Measurements from ENCODE around the gene PHF23. TPM values are rescaled to one million over a fixed set of nuclear protein-coding genes. Genes with fewer than 3 reads are reported as not detected.

The PHF23 gene
- polyA plus RNA-seq, 1 experiment, result 72.8 TPM

DNA sequence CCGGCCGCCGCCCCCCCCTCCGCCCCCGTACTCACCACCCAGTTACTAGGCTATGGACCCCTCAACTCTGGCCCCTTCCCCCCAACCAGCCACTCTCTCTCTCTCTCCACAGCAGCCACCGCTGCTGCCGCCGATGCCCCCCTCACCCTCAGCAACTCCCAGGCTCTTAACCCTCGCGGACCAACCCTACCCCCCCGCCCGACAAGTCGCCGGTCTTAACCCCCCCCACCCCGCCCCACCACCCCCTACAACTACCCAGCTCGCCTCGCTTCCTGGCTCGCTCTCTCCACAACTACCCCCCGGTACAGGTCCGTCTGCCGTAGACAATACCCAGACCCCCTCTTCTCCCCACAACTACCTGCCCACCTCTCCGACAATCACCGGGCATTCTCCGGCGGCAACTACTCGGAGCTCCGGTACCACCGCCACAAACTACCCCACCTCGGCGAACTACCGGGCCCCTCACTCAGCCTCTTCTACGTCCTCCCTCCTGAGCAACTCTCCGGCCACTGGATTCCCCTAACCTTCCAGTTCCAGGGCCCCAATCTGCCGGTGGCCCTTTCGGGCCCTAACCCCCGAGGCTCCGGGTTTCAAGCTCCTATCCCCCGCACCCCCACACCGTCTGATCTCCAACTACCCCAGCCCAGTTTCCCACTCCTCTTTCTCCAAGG, 702 bp downstream of the PHF23 start:
- CTCF ChIA-PET, result interaction anchor here (0.7 to 3.6 kb wide), 5 partner anchors 18 to 322 kb away, joined by 3 to 19 read pairs (median 3); no protein-coding TSS in a partner anchor
- Histone ChIP-seq H3K36me3 (ENCODE audit: control insufficient read depth, insufficient read depth, low read length) (peaks cover 15% of the 10 kb centered on the region), H3K4me3 (ENCODE audit: low read depth, low read length) (peak overlapping the region; percentile 97), H3K27me3 (ENCODE audit: control insufficient read depth, insufficient read depth, low read length) (no peaks in the 10 kb centered on the region)
- TF ChIP-seq CTCF (IDR thresholded peaks at IDR 0.05; ENCODE audit: insufficient read depth, low read depth, low read length), result no peak
- DNase-seq (ENCODE audit: low read depth), result no peak
- POLR2A ChIA-PET, result interaction anchor here (0.6 to 1.0 kb wide), 5 partner anchors 17 to 1835 kb away, joined by 3 to 14 read pairs (median 3); no protein-coding TSS in a partner anchor

DNA sequence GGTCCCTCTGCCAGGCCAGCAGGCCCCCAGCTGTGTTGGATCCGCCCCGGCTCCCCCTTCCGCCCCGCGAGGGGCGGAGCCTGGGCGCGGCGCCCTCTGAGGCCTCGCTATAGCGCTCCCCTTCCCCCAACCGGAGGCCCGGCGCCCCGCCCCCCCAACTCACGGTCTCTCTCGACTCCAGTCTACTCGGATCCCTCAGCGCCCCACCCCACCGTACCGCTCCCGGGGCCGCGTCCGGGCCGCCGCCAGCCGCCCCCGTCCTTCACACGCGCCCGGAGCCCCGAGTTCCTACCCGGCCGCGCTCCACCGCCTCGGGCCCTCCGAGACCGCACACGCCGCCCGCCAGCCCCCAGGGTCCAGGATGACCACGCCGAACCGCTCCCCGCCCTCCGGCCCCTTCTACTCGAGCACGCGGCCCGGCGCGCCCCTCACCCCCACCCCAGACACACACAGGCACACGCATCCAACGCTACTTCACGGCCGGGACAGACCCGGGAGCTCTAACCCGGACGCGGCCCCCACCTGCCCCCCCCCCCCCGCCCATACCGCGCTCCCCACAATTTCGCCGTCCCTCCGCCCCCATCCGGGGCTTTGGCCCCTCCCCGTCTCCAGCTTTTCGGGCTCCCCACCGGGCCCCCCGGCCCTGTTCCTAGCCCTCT, 1.4 kb downstream of the PHF23 start:
- peaks cover 15% of the 10 kb centered on the region for H3K36me3 ChIP-seq (ENCODE audit: control insufficient read depth, insufficient read depth, low read length)
- no peaks in the 10 kb centered on the region for H3K27me3 ChIP-seq (ENCODE audit: control insufficient read depth, insufficient read depth, low read length)
- H3K4me3 ChIP-seq (ENCODE audit: low read depth, low read length), result peak overlapping the region; percentile 97
- POLR2A ChIA-PET, result interaction anchor here (0.6 to 1.0 kb wide), 5 partner anchors 16 to 1834 kb away, joined by 3 to 14 read pairs (median 4); partner anchors contain the start of genes ACADVL and DLG4
- CTCF ChIA-PET, result interaction anchor here (0.7 to 3.6 kb wide), 5 partner anchors 17 to 322 kb away, joined by 3 to 19 read pairs (median 3); no protein-coding TSS in a partner anchor
- no peak for TF ChIP-seq CTCF (IDR thresholded peaks at IDR 0.05; ENCODE audit: insufficient read depth, low read depth, low read length)
- no peak for DNase-seq (ENCODE audit: low read depth)

DNA sequence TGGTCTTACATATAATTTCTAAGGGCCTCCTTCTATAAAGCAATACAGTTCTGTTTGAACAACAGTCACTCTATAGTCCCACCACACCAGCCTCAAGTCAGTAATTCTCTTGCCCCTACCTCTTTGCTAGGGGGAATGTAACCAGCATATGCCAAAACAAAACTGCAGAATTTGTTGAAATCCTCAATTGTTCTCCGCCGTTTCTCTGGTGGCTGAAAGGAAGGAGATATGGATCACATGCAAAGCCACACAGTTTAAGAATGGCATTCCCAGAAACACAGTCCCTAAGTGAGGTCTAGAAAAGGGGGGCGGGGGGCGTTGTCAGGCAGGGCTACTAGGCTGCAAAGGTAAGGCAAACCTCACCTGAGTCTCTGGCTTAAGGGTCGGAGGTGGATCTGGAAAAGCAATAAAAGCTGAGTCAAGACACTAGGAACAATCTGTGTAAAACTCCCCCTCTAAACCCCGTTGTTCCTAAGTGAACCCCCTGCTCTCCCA, 1.9 kb downstream of the PHF23 start:
- no peaks in the 10 kb centered on the region for H3K27me3 ChIP-seq (ENCODE audit: control insufficient read depth, insufficient read depth, low read length)
- ChIA-PET CTCF (interaction anchor here (1.0 to 3.6 kb wide), 2 partner anchors 17 to 59 kb away, joined by 3 to 19 read pairs; no protein-coding TSS in a partner anchor), POLR2A (interaction anchor here (0.9 kb wide), 1 partner anchor 17 kb away, joined by 4 read pairs; the partner anchor contains the start of genes ACADVL and DLG4)
- no peak for TF ChIP-seq CTCF (IDR thresholded peaks at IDR 0.05; ENCODE audit: insufficient read depth, low read depth, low read length)
- H3K36me3 ChIP-seq (ENCODE audit: control insufficient read depth, insufficient read depth, low read length), result peaks cover 15% of the 10 kb centered on the region
- peak overlapping the region; percentile 97 for H3K4me3 ChIP-seq (ENCODE audit: low read depth, low read length)
- no peak for DNase-seq (ENCODE audit: low read depth)

DNA sequence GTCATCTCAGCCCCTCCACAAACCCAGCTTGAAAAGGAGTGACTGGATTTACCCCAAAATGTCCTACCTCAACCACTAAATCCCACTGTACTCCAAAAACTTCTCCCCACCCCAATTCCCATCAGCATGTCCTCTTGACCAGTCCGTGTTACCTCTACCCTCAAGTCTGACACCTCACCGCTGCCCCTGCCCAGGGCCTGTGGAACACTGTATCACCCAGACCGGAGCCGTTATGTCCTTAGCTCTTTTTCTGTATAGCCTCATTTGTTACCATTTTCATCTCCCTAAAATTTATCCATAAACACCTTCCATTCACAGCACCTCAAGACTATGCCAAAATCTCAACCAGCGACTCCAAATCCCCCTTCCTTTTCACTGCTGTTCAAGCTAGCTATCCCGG, 2.4 kb downstream of the PHF23 start:
- ChIA-PET CTCF (interaction anchor here (1.1 to 3.6 kb wide), 2 partner anchors 59 to 324 kb away, joined by 4 to 19 read pairs; no protein-coding TSS in a partner anchor), POLR2A (no interaction called here)

More for the DNA sequence above, 2.4 kb downstream of the PHF23 start:
- no peak overlapping the region for H3K4me3 ChIP-seq (ENCODE audit: low read depth, low read length)
- peaks cover 15% of the 10 kb centered on the region for H3K36me3 ChIP-seq (ENCODE audit: control insufficient read depth, insufficient read depth, low read length)
- no peak for TF ChIP-seq CTCF (IDR thresholded peaks at IDR 0.05; ENCODE audit: insufficient read depth, low read depth, low read length)
- no peak for DNase-seq (ENCODE audit: low read depth)
- H3K27me3 ChIP-seq (ENCODE audit: control insufficient read depth, insufficient read depth, low read length), result no peaks in the 10 kb centered on the region

Measured in BJ (cell line).